Neural progenitor cell (in vitro differentiated cells): ENCODE measurements around the gene SHKBP1.

Experiments
- CTCF ChIP-seq: fragments of 200-600 bp; sonication (generic); IDR thresholded peaks from 2 replicates; pipeline ENCODE4 v1.5.1; 2017; ENCODE audit warnings: antibody characterized with exemption, mild to moderate bottlenecking
- EZH2 ChIP-seq: fragments of 200-600 bp; sonication (generic); IDR thresholded peaks from 2 replicates; pipeline ENCODE4 v1.6.1; 2017; ENCODE audit warnings: antibody characterized with exemption, mild to moderate bottlenecking, moderate library complexity

- TF ChIP-seq CTCF (peak; percentile 6), EZH2 (peak; percentile 68)
Measured at GRCh38 chr19:40553885-40554857, 22.5 kb upstream of the SHKBP1 start.
